Activated CD8-positive, alpha-beta memory T cell treated with anti-CD3 and anti-CD28 coated beads, Interleukin-2, amount 50 U/mL, for 1 hour (primary cell): ENCODE results near the gene PLCB1.
"Not testable (repeated sequence)": the region's sequence is repeated elsewhere in the genome, so short reads cannot be mapped to it uniquely, and the experiment has no call there.

Experiments
- DNase-seq: peaks from one replicate; pipeline ENCODE4 v3.0.0-alpha.2; 2020; ENCODE audit errors: extremely low read depth

The PLCB1 gene

DNA sequence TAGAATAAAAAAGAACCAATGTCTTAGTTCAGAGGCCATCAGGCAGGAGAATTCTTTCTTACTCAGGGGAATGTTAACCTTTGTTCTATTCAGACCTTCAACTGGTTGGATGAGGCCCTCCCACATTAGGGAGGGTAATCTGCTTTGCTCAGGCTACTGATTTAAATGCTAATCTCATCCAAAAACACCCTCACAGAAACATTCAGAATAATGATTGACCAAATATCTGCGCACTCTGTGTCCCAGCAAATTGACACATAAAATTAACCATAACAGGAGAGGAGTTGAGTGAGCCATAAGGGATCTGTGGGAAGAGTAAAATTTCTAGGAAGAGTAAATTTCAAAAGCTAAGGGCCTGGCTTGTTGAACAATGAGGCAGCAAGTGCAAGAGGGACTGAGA, 702.8 kb downstream of the PLCB1 start:
- no peak for DNase-seq

DNA sequence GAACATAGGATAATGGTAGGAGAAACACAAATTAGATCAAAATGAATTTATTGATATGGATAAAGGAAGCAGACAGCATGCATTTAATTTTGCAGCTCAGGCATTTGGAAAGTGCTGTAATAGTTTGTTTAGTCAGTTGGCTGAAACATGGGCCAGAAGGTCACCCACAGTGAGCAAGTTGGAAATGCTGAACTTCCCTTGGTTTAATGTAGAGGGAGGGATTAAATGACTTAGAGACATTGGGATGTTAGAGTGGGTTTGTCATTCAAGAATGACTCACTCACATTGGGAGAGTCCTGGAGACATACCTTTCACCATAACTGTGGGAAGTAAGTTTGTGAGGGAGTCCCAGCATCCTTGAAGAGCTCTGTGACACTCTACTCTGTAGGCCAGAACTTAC, 705.3 kb downstream of the PLCB1 start:
- DNase-seq: no peak

DNA sequence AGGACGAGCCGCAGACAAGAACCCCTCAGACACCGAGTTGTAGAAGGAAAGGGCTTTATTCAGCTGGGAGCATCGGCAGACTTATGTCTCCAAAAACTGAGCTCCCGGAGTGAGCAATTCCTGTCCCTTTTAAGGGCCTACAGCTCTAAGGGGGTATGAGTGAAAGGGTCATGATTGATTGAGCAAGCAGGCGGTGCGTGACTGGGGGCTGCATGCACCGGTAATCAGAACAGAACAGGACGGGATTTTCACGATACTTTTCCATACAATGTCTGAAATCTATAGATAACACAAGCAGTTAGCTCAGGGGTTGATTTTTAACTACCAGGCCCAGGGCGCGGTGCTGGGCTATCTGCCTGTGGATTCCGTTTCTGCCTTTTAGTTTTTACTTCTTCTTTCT, 710.5 kb downstream of the PLCB1 start:
- no peak for DNase-seq

DNA sequence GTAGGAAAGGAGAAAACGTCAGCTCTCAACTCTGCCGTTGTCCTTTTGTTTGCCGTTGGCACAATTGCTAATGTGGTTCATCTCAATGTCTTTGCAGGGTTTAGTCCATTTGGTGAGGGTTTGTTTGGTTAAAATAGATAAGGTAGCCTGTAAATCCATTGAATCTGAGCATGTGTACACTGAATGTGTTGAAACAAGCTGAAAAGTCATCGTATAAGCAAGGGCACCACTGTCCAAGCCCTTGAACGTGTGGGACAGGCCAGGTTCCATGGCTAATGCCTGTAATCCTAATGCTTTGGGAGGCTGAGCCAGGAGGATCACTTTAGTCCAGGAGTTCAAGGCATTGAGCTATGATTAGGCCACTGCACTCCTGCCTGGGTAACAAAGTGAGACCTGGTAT, 712.1 kb downstream of the PLCB1 start:
- DNase-seq: no peak

DNA sequence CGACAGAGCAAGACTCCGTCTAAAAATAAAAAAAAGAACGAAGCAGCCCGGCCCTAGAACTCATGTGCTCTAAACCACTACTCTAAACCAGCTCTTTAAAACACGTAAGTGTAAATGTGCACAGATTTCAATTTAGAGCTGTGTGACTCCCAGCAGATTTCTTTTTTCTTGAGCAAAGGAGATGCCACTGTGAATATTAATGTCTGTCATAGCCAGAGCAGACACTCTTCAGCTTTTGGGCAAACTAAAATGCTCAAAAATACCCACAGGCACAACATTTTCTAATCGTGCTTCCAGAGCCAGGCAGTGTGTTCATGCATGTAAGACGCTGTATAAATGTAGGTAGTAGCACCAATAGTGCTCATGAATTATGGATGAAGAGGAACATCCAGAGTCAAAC, 717.9 kb downstream of the PLCB1 start:
- no peak for DNase-seq

DNA sequence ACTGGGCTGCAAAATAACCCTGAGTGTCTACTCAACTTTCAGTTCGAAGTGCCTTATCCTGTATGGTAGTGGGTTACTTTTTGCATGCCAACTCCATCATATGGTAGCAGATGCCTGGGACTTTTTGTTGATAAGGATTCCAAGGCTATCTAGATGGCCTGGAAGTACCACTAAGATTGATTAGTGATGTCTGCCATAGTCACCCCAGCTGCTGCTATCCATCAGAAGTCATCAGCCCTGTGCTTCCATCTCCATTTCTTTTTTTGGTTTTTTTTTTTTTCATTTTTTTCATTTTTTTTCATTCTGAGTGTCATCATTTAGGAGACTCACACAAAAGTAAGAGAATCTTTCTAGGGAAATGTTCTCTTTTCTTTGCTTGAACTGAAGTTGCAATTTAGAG, 719.4 kb downstream of the PLCB1 start:
- no peak for DNase-seq

DNA sequence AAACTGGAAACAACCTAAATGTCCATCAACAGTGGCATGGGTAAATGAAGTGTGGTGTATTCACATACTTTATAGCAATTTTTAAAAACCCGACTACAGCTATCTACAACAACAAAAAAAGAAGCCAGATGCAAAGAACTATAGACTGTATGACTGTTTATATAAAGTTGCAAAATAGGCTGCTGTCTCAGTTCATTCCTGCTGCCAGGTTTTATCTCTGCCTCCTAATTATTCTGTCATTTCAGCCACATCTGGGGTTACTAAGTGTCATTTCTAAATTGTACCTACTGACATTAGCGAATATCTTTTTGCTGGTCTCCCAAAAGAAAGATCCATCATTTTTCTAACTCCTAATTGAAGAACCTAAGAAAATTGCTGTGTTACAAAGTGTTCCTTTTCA, 719.9 kb downstream of the PLCB1 start:
- not testable (repeated sequence) for DNase-seq

DNA sequence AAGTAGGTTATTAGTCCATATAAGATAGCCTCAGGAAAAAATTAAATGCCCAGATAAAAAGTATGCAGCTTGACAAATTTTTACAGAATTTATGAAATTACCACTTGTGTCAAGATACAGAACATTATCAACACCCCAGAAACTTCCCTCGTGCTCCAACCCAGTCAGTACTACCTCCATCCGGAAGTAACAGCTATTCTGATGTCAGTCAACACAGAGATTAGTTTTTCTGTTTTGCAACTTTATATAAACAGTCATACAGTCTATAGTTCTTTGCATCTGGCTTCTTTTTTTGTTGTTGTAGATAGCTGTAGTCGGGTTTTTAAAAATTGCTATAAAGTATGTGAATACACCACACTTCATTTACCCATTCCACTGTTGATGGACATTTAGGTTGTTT, 721.1 kb downstream of the PLCB1 start:
- not testable (repeated sequence) for DNase-seq

DNA sequence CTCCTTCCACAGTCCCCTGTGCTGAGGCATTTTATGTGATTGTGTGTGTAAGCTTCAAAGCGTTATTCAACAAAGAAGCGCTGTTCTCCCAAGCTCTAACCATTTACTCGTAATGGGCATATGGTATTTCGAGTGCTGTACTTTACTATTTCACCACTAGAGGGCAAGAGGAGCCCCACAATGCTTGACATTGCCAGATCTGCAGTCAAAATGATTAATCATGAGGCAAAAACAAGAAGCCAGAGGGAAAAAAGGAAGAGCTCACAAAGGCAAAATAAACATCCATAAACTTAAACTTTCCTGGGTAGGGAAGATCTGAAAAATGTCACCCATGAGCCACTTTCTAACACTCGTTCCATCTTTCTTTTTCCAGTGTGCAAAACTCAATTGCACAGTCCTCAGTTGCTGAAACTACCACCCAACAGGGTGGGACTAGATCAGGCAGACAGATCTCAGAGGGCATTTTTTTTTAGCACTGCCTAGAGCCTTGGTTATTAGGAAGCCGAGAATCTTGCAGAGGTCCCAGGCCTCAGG, 721.8 kb downstream of the PLCB1 start:
- no peak for DNase-seq

DNA sequence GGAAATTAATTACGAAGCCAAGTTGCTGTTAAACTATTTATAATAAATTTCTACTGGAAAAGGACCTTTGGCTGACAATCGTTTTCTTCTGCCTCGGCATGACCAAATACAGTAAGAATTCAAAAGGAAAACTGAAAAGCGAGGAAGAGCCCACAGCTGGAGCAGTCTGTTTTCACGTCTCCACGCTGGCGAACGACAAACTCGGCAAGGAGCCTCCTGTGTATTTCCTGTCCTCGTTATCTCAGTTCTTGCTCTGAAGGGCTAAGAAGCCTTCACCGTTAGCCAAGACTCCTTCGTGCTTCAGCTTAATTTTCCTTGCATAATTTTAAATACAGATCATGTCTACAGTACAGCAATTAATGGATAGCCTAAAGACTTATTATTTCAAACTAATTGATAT, 722.5 kb downstream of the PLCB1 start:
- DNase-seq: no peak

DNA sequence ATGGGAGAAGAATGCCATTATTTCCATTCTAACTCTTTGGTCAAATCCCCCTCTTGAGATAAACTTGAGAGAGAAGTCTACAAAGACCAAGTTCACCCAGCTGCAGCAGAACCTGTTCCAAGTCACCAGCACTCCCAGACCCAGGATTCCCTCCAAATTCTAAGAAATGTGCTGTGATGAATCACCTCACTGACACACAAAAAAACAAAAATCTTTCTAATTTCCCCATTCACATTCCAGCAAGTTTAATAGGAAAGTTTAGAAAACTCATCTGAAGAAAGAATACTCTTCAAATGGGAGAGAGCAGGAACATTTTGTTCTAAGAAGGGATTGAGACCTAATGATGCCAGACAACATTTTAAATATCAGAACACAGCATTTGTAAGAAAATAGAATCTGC, 723.2 kb downstream of the PLCB1 start:
- DNase-seq: no peak

DNA sequence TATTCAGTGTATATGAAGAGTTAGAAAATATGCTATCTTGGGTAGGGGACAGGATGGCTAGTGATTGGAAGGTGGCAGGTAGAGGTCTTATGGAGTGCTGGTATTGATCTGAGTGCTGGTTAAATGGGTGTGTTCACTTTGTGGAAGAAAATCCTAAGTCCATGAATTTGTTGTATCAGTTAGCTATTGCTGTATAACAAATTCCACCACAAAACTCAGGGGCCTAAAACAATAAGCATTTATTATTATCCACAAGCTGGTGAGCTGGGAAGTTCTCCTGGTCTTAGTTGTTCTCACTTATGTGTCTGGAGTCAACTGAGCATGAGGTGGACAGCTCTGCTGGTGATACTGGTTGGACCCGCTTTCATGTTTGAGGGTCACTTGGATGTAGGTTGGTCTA, 724.6 kb downstream of the PLCB1 start:
- DNase-seq: no peak

DNA sequence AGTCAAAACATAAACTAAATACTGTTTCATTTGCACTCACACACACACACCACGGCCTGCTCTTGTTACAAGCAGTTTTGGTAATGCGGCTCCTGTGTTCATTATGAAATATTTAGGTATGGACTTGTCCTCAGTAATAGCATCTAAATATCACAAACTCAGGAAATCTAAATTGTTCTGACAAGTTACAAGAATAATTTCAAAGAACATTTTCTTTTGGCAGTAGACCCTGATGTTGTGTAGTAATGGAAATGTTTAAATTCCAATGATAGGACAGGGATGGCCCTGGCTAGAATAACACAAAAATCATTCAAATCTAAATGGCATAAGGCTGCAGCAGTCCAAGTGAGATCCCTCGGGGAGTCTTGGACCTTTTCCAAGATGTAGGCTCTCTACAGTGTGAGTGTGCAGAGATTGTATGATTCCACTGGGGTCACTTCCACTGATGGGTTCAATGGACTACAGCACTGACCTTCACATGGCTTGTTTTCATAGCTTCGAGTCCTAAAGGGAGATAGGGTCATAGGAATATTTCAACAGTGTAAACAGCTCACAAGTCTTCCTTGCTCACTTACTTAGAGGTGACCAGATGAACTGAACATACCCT, 726.2 kb downstream of the PLCB1 start:
- no peak for DNase-seq

DNA sequence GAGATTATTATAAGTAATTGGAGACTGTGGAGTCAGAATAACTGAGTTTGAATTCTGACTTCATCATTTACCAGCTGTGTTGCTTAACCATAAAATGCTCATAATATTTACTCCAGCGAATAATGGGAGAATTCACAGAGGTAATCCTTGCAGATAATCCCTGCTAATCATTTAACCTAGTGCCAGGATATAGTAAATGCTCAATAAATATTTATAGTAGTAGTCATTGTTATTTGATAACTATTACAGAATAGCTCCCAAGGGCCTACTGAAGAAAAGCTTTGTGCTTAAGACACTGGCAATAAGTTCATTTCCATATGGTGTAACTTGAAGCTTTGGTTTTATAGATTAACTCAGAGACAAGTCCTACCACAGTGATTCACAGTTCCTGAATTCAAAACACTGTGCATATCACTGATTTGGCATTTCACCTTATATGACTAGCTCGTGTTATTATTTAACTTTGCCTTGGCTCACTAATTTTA, 728.0 kb downstream of the PLCB1 start:
- DNase-seq: no peak

DNA sequence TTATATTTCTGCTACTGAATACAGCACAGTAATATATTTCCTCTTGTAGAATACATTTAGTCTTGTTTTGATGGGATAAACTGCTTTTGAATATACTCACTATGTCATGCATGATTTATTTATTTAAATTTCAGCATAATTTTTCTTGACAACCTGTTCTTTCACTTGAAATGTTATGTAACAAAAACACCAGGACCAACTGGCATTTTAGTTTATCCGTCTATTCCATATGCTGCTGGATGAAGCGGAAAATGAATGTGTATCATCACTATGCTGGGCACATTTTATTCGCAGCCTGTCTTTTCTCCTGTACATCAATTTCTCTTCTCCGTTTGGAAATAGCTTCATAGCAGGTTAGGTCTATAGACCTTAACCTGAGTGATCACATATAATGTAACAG, 730.0 kb downstream of the PLCB1 start:
- DNase-seq: no peak

DNA sequence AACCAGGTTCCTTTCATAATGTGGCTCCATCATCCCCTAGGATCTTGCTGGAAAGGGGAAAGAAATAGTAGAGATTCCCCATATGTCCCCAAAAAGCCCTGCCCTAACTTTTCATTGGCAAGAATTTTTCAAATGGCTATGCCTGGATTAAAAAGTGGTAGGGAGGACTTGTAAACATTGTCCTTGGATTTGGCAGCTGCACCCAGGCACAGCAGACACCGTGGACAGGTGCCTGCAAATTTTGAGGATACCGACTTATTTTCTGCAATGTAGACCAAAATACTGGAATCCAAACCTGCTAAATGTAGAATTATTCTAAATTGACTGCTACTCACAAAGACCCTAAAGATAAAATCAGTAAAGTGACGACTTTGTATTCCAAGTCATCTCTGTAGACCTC, 733.6 kb downstream of the PLCB1 start:
- DNase-seq: no peak

DNA sequence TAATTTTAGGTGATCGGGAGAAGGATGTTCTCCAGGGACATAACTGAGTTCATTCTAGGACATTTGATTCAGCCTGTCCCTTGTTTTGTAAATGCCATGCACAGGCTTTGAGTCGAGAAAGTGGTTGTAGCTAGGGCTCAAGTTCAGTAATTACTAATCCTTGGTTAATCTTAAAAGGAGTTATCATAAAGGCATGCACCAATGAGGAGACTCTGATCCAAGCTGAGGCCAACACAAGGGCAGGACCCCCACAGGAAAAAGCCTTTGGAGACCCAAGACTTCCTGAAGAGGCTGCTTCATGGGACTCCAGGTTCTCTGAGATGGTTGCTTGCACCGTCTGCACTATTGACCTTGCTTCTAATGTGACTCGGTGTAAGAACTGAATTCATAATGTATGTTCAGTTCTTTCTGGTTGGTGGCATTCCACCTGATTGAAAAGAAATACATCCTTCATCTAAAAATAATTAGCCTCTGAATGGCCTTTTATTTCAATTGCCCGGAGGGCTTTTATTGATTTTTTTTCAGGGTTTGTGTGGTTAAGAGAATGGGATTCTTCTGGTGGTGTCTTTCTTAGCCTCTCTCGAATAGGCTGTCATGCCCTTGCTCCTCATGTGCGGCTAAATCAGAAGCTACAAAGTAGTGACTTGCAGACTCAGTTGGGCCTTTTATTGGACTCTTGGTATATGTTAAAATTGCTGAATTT, 735.1 kb downstream of the PLCB1 start:
- no peak for DNase-seq

DNA sequence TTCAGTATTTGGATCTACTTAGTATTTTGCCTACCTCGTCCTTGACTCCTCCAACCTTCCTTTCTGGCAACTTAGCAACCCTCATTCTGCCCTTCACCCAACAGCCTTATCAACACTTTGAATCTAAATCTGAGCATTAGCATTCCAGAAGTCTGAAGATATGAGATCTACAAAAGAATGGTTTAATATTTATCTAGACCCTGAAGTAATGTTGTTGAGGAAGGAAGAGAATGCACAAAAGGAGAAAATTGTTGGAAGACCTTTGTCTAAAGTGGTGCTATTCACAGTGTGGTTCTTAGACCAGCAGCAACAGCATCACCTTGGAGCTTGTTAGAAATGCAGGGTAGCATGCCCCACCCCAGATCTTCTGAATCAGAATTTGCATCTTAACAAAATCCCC, 738.6 kb downstream of the PLCB1 start:
- DNase-seq: no peak

DNA sequence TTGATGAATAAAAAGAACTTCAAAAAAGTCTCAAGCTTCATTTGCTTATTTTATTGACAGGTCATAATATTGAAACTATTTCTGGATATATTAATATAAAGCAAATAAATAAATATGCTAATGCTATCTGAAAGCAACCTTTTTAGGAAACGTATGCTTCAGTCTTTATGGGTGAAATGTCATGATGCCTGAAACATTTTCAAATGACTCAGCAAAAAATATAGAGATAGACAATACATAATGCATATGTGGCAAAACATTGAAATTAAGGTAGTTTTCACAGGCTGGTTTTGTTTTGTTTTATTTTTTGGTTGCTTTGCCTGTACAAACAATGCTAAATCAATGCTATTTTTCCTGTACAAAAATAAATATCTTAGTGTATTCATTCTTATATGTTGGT, 742.4 kb downstream of the PLCB1 start:
- DNase-seq: no peak

DNA sequence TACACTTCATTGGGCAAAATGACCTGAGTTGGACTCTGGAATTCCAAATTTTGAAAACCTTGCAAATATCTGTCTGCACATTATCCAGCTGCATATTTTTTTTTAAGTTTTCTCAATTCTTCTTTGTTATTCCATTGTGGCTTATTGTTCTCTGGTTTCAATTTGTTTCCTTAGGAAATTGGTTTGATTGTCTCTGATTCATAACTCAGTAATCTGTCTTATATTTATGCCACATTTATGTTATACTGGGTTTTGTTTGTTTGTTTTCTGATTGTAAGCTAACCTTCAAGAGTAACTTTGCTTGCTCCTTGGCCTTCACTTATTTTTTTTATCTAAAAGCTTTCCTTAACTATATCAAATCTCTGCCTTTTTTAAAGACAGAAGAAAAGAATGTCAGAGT, 743.5 kb downstream of the PLCB1 start:
- DNase-seq: no peak

DNA sequence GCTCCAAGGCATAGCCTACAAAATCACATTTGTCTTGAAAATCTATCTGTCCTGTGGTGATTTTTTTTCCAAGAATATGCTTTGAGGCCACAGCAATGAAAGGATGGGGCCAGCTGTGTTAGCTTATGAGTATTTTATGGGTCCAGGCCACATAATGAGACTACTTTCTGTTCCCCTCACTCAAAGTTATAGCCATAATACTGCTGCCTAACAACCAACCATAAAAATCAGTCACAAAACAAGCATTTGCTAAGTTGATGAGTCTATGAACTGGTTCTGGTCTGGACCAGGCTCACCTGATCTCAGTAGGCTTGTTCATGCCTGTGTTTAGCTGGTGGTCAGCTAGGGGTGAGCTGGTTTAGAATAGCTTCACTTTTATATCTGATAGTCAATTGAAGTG, 744.3 kb downstream of the PLCB1 start:
- no peak for DNase-seq

DNA sequence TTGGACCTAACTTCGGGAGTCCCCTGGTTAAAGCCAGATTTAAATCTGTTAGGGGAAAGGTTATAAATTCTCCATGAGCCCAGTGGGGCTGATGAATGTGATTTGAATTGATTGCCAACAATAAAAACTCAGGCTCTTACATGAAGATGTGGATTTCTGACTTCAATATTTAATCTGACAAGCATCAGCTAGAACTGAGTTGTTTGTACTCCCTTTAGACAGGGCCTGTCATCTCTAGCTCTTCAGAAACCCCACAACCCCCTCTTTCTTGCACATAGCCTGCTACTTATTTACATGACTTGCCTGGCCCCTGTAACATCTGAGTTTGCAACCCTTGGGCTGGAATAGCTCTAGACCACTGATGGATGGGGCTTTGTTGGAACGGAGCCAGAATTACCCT, 745.2 kb downstream of the PLCB1 start:
- no peak for DNase-seq

DNA sequence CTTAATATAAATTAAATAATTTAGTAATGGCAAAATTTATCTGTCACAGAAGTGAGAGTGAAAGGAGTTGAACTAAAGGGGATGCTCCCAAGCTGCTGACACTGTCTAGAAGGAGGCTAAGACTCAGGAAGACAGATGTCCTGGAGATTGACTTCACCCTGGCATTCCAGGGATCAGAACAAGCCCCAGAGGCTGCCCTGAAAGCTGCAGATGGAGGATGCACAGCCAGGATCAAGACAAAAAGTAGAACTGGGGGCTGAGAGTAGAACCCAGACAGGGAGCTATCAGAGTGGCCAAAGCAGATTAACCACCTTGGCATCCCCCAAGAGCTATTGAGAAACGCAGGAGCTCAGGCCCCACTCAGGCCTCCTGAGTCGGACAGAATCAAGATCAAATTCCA, 747.6 kb downstream of the PLCB1 start:
- DNase-seq: no peak
